Endodermal cell (in vitro differentiated cells): ENCODE measurements around the gene ALDH1L1. TPM values are rescaled to one million over a fixed set of nuclear protein-coding genes. Genes with fewer than 3 reads are reported as not detected.
A peak's percentile ranks its signal among the peaks of the same experiment; 100 is the strongest.

ENCODE experiments used
- DNase-seq: peaks from one replicate; pipeline ENCODE4 v3.0.0-alpha.2; 2017
- H3K27ac ChIP-seq: 2 replicates; pipeline ENCODE4 v1.5.1; 2013; ENCODE audit warnings: mild to moderate bottlenecking, low read depth, low read length, moderate library complexity
- H3K27me3 ChIP-seq: 2 replicates; pipeline ENCODE4 v1.6.1; 2013; ENCODE audit warnings: mild to moderate bottlenecking, low read length, moderate library complexity; ENCODE audit not compliant: insufficient read depth, control insufficient read depth, poor library complexity, severe bottlenecking
- H3K36me3 ChIP-seq: 2 replicates; pipeline ENCODE4 v1.7.0; 2013; ENCODE audit warnings: mild to moderate bottlenecking, low read length, moderate library complexity; ENCODE audit not compliant: control insufficient read depth, insufficient read depth
- H3K4me1 ChIP-seq: one replicate; pipeline ENCODE4 v1.7.0; 2013; ENCODE audit warnings: low read length; ENCODE audit not compliant: control insufficient read depth, insufficient read depth
- H3K4me3 ChIP-seq: 2 replicates; pipeline ENCODE4 v1.5.1; 2013; ENCODE audit warnings: mild to moderate bottlenecking, low read length, moderate library complexity
- H3K9ac ChIP-seq: 2 replicates; pipeline ENCODE4 v1.6.1; 2013; ENCODE audit warnings: mild to moderate bottlenecking, low read length, moderate library complexity; ENCODE audit not compliant: poor library complexity, severe bottlenecking; ENCODE audit errors: extremely low read depth
- H3K9me3 ChIP-seq: 2 replicates; pipeline ENCODE4 v1.6.1; 2013; ENCODE audit warnings: mild to moderate bottlenecking, low read length, moderate library complexity; ENCODE audit not compliant: control insufficient read depth
- H3K27ac Mint-ChIP-seq: 2 replicates; pipeline ENCODE4 v1.8.0; 2020; ENCODE audit warnings: mixed read lengths
- H3K27me3 Mint-ChIP-seq: 2 replicates; pipeline ENCODE4 v1.8.0; 2021; ENCODE audit warnings: mild to moderate bottlenecking, mixed read lengths; ENCODE audit not compliant: insufficient read depth
- H3K36me3 Mint-ChIP-seq: 2 replicates; pipeline ENCODE4 v1.8.0; 2020; ENCODE audit warnings: low read depth, mixed read lengths
- H3K4me1 Mint-ChIP-seq: 2 replicates; pipeline ENCODE4 v1.8.0; 2020; ENCODE audit warnings: mixed read lengths
- H3K4me3 Mint-ChIP-seq: 2 replicates; pipeline ENCODE4 v1.8.0; 2020; ENCODE audit warnings: mild to moderate bottlenecking, moderate library complexity, mixed read lengths
- H3K9me3 Mint-ChIP-seq: 2 replicates; pipeline ENCODE4 v1.8.0; 2020; ENCODE audit warnings: mild to moderate bottlenecking, mixed read lengths
- CTCF ChIP-seq: fragments of 200-600 bp; sonication (generic); conservative IDR thresholded peaks from 2 replicates; pipeline ENCODE4 v1.5.0; 2021; ENCODE audit warnings: antibody characterized with exemption, mild to moderate bottlenecking
- WGBS, 2 experiments: methylation state at CpG; one replicate each; pipeline versions ENCODE4 v1.1.5 to v1.1.7; 2013; ENCODE audit warnings: missing lambda C conversion rate in 2 of 2, mixed read lengths in 1 of 2; ENCODE audit not compliant: insufficient coverage in 1 of 2, insufficient read length in 1 of 2; 5-methylcytosine and 5-hydroxymethylcytosine counted together
- total RNA-seq, 2 donors: library from RNA; stranded (reverse); fragmentation: NEBNext Ultra II Directional in 1 of 2; extraction: Animal tissue kit (Norgen Biotek cat#: 25700) in 1 of 2; gene quantifications; 2 replicates in 1 of 2; 3 replicates in 1 of 2; pipeline ENCODE4 v1.2.1, GENCODE V29; 2021

Gene ALDH1L1
- total RNA-seq, 2 donors from 2014 or later: 1.0 to 1.6 TPM

GRCh38 chr3:126080970-126081369 is 99.4 kb downstream of the ALDH1L1 start:
- Mint-ChIP-seq H3K27ac (no peak overlapping the region), H3K36me3 (peaks cover 17% of the 10 kb centered on the region), H3K4me3 (no peak overlapping the region), H3K27me3 (no peaks in the 10 kb centered on the region), H3K9me3 (peaks cover 25% of the 10 kb centered on the region), H3K4me1 (peaks cover 1% of the 10 kb centered on the region)
- Histone ChIP-seq H3K27me3 (no peaks in the 10 kb centered on the region), H3K36me3 (no peaks in the 10 kb centered on the region), H3K27ac (no peak overlapping the region), H3K9me3 (peaks cover 23% of the 10 kb centered on the region), H3K4me1 (no peaks in the 10 kb centered on the region), H3K9ac (no peak overlapping the region), H3K4me3 (no peak overlapping the region)
- no peak for TF ChIP-seq CTCF
- 94 to 96% methylated on average over 2 to 4 of the region's 5 CpGs for WGBS, 2 experiments
- no peak for DNase-seq

- Histone ChIP-seq H3K27me3 (no peaks in the 10 kb centered on the region), H3K36me3 (no peaks in the 10 kb centered on the region), H3K27ac (no peak overlapping the region), H3K9me3 (peaks cover 29% of the 10 kb centered on the region), H3K4me1 (no peaks in the 10 kb centered on the region), H3K9ac (no peak overlapping the region), H3K4me3 (no peak overlapping the region)
- Mint-ChIP-seq H3K27ac (no peak overlapping the region), H3K36me3 (peaks cover 21% of the 10 kb centered on the region), H3K4me1 (peaks cover 4% of the 10 kb centered on the region), H3K27me3 (no peaks in the 10 kb centered on the region), H3K4me3 (no peak overlapping the region), H3K9me3 (peaks cover 21% of the 10 kb centered on the region)
- 93% methylated on average over 2 to 4 of the region's 4 CpGs for WGBS, 2 experiments
- no peak for TF ChIP-seq CTCF
- DNase-seq: peak; percentile 28
Observed at GRCh38 chr3:126078866-126079265, 101.5 kb downstream of the ALDH1L1 start.

- H3K9ac ChIP-seq: no peak overlapping the region
- no peak for TF ChIP-seq CTCF
- no peaks in the 10 kb centered on the region for H3K4me1 ChIP-seq
- Mint-ChIP-seq H3K36me3 (peaks cover 23% of the 10 kb centered on the region), H3K27ac (no peak overlapping the region), H3K9me3 (peaks cover 27% of the 10 kb centered on the region), H3K27me3 (no peaks in the 10 kb centered on the region), H3K4me1 (peaks cover 3% of the 10 kb centered on the region), H3K4me3 (no peak overlapping the region)
- H3K27me3 ChIP-seq: no peaks in the 10 kb centered on the region
- H3K27ac ChIP-seq: no peak overlapping the region
- peaks cover 5% of the 10 kb centered on the region for H3K36me3 ChIP-seq
- H3K9me3 ChIP-seq: peaks cover 41% of the 10 kb centered on the region
- DNase-seq: peak; percentile 29
- H3K4me3 ChIP-seq: no peak overlapping the region
- WGBS, 2 experiments: 94 to 100% methylated on average over 1 to 11 of the region's 11 CpGs
Observed at GRCh38 chr3:126077754-126078153, 102.6 kb downstream of the ALDH1L1 start.
